GM21381 (cell line): ENCODE measurements around the gene CRLF1.

Source experiments
- ATAC-seq: cut with Tn5 transposase; IDR thresholded peaks from one replicate; pipeline ENCODE4 v1.9.1; 2021; ENCODE audit warnings: mild to moderate bottlenecking, moderate library complexity; ENCODE audit not compliant: unreplicated experiment

The CRLF1 gene

GRCh38 chr19:18636969-18637629, 30.5 kb upstream of the CRLF1 start, which contains the start of gene KLHL26:
KLHL26 (plus strand) TSS chr19:18637028; CDS start chr19:18637055, 27 bp downstream.
- ATAC-seq: no peak

GRCh38 chr19:18636183-18636968, 29.8 kb upstream of the CRLF1 start:
- peak; percentile 83 for ATAC-seq

GRCh38 chr19:18635831-18636182, 29.2 kb upstream of the CRLF1 start:
- ATAC-seq: no peak

GRCh38 chr19:18634612-18635297, 28.2 kb upstream of the CRLF1 start:
- ATAC-seq: no peak

DNA sequence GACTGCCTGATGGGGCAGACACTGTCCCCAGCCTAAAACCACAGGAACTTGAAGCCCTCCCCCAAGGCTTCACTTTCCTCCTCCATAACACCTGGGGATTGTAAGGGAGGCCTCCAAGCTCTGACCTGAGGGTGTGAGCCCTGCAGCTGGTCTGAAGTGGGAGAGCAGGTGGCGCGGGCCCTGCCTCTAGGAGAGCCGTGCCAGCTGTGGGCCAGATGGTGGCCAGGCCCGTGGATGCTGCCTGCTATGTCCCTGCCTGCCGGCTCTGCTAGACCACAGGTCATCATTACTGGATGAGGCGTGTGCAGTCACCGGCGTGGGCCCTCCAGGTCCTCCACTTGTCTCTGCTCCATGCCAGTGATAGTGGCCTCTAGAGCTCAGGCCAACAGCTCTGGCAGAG, 26.7 kb upstream of the CRLF1 start:
- ATAC-seq: no peak

DNA sequence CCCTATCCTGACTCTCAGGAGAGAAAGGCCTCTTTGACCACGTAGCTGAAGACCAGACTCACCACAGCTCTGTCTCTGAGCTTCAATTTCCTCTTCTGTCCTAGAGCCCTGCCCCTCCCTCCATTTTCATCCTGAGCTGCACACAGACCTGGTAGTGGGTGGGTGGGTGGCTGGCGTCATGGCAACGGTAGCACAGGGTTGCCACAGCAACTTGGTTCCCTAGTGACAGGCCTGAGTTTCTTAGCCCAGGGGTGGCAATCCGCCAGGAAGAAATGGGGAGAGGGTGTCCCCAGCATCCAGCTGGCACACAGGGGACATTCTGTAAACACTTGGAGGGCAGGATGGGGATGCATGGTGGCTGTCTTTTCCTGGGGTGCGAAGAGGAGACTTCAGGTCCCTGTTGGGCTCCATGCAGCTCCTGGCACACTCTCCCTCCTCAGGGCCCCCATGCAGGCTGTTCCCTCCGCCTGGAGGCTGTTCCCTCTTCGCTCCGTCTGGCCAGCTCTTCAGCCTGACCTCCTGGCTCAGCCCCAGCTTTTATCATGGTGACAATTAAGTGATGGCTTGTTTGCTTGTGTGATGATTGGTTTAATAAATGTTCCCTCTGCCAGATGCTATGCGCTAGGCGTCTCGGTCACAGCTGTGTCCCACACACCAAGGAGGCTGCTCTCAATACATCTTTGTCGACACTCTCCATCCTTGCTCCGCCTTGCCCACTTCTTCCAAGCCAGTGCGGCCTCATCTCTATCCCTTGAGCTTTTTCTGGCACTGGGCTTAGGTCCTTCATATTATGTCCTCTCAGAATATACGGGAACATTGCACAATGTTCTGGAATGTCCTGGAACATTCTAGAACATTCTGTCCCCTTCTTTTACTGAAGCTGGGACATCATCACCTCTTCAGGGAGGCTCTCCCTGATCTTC, 22.8 kb upstream of the CRLF1 start:
- no peak for ATAC-seq

DNA sequence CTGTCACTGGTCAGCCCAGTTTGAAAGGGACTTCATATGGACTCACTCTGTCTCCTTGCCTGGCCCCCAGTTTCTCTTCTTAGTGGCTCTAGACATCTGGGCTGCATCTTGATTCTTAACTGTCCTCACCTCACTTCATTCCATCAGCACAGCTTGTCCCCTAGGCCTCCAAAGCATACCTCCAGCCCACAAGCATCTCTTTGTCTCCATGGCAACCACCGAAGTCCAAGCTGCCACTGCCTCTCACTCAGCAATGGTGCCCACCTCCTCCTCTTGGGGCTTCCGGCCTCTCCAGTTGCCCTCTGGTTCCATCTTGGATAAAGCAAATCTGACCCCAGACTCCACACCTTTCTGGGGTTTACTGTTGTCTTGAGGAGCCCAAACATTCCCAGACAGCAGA, 20.3 kb upstream of the CRLF1 start:
- ATAC-seq: no peak

DNA sequence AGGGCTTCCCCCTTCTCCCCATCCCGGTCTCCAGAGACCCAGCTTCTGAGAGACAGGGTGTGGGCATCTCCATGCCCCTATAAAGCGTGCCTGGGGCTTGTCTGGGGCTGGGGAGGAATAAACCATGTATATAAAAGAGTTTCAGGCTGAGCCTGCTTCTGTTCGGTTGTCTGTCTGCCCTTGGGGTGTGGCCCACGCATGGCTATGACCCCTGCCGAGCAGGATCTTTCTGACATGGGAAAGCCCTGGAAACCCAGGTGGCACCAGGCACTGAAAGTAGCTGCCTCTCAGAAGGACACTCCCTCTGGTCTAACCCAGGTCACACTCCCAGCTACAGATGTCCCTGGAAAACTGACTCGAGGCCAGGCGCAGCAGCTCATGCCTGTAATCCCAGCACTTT, 14.3 kb upstream of the CRLF1 start:
- no peak for ATAC-seq

DNA sequence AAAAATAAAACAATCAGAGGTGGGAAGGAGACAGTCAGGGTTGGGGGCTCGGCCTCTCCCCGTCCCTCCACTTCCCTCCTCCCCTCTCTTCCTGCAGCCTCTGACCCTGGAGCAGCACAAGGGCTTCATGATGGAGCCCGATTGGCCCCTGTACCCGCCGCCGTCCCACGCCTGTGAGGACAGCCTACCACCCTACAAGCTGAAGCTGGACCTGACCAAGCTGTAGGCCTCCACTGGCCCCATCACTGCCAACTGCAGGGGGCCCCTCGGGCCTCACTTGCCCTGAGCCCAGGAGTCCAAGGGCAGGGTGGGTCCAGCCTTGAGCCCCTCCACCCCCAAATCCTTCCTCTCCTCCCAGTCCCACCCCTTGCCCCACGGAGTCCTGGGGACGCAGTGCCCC, 13.7 kb upstream of the CRLF1 start:
- no peak for ATAC-seq

- no peak for ATAC-seq
Observed at GRCh38 chr19:18618236-18618635, 11.6 kb upstream of the CRLF1 start.

- ATAC-seq: no peak
Observed at GRCh38 chr19:18617562-18617961, 11.0 kb upstream of the CRLF1 start.

GRCh38 chr19:18616023-18616422, 9.4 kb upstream of the CRLF1 start:
- ATAC-seq: no peak

- ATAC-seq: no peak
Observed at GRCh38 chr19:18613589-18614234, 7.1 kb upstream of the CRLF1 start.

GRCh38 chr19:18612772-18613588, 6.4 kb upstream of the CRLF1 start, which contains the start of gene TMEM59L:
TMEM59L (plus strand) TSS chr19:18612870; CDS start chr19:18612959, 89 bp downstream.
- no peak for ATAC-seq

- ATAC-seq: no peak
Observed at GRCh38 chr19:18612051-18612771, 5.6 kb upstream of the CRLF1 start.

DNA sequence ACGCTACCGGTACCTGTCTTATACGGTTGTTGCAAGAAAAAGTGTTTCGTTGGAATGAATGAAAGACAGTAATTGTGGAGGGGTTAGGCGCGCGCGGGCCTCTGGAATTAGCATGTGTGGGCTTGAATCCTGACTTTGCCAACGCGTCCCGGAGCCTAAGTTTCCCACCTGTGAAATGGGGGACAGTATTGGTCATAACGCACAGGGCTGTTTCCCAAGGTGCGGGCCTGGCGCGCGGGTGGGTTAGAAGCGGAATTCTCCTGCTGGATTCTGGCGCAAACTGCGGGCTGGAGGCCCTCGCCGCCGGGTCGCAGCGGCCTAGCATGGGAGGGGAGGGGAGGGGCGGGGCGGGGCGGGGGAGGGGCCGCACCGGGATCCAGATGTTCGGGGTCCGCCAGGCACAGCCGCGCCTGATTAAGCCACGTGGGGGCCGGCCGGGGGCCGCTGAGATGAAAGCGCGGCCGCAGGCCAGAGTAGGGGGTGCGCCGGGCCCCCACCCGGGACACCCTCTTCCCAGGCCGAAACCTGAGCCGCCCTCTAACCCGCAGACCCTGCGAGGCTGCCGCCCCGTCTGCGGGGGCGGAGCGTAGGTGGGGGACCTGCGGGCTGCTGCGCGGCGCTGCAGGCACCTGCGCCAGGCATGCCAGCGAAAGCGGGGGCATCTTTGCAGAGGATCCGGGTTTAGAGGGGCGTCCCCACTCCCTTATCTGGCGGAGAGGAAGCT, 4.9 kb upstream of the CRLF1 start:
- no peak for ATAC-seq

DNA sequence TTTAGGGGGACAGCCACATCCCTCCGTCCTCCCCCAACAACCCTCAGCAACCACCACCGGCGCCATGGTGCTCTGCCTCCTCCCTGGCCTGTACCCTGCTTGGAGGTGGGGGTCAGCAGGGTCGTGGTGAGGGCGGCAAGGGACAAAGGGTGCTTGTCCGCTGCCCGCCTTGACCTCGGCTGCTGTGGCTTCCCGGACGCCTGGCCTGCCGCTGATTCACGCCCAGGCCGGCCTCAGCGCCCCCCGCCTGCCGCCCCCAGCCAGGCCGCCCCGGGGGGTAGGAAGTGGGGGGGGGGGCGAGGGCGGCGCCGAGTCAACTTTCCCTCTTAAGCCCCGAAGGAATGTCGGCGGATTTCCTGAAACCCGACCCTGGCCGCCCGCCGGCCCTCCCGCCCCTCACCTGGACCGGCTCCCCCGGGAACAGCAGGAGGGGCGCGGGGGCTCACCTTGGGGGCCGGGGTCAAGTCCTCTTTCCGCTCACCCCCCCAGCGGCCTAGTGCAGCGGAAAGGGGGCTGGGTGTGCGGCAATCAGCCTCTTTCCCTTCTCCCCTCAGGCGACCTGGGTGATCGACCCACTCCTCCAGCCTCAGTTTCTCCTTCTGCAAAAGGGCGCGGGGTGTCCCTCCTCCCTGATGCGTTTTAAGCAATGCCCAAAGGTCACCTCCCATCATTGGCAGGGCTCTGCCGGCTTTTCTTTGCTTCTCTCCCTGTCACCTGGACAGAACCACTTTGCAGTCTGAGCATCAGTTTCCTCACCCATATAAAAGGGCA, 4.1 kb upstream of the CRLF1 start:
- no peak for ATAC-seq

DNA sequence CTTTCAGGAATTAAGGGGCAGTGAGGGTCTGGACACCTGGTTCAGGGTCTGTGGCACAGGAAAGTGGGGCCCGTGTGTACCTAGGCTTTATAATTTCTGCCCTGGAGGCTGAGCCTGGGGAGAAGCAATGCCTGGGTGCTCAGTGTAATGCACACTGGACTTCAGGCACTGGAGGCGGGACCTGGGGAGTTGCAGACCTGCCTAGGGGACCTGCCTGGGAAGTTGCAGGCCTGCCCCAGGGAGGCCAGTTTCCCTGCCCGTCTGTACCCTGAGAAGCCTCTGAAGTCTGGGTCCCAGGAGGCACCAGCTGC, 3.6 kb upstream of the CRLF1 start:
- no peak for ATAC-seq
